Activated gamma-delta T cell treated with Interleukin-2 at 50 U/mL for 16 hours (primary cell): ENCODE results near the gene CCDC88A.
"Not testable (repeated sequence)": the region's sequence is repeated elsewhere in the genome, so short reads cannot be mapped to it uniquely, and the experiment has no call there.

ENCODE experiments used
- DNase-seq: peaks from one replicate; pipeline ENCODE4 v3.0.0-alpha.2; 2020

The CCDC88A gene

DNA sequence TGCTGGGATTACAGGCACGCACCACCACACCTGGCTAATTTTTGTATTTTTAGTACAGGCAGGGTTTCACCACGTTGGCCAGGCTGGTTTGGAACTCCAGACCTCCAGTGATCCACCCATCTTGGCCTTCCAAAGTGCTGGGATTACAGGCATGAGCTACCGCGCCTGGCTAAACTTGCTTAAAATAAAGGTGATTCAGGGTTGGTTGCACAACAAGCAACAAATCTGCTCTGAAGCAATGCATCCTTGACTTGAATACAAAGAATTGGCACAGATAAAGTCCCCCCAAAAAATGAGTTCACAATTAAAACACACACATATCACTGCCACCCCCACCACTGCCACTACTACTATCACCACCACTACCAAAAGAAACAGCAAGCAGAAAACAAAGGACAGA lies 34.9 kb downstream of the CCDC88A start:
- DNase-seq, result no peak

GRCh38 chr2:55371376-55371775 lies 48.3 kb downstream of the CCDC88A start:
- DNase-seq, result no peak

DNA sequence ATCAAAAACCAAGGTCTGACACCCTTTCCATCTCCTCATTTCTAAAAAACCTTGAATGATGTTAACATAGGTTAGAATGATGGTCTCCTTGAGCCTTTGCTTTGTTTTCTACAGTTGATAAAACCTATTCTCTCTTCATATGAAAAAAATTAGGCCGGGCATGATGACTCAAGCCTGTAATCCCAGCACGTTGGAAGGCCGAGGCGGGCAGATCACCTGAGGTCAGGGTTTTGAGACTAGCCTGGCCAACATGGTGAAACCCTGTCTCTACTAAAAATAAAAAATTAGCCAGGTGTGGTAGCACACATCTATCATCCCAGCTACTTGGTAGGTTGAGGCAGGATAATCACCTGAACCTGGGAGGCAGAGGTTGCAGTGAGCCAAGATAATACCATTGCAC lies 49.4 kb downstream of the CCDC88A start:
- no peak for DNase-seq

- no peak for DNase-seq
Observed at GRCh38 chr2:55365303-55365702, 54.4 kb downstream of the CCDC88A start.

DNA sequence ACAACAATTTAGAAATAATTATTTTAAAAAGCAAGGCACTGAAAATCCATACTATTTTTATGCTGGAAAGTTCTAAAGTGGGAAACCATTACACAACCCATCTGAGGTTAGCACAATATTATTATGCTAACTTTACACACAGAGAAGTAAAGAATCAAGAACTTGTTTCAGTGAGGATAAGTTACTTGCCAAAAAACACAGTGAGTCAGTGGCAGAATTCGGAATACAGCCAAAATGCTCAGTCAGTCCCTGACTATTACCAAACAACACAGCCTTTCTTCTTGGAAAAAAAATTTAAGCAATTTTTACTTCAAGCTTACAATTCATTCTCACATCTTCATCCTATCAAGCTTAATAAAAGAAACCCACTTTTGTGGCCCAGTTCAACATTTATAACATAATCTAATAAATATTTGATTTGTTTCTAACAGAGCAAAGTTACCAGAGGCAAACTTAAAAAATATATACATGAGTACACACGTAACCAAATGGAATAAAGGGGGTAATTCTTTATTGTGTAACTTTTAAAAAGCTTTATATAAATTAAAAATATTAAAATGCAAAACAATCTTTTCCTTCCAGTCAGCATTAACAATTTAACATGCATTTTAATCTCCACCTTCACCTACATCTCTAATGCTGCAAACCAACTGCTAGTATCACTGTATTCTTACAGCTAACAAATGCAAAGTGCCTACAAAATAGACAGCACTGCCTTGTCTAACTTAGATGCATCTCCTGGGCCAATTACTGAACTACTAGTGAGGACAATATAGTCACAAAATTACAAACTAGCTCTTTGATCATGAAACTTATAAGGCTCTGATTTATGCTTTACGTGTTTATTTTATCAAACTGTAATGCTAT lies 55.2 kb downstream of the CCDC88A start:
- no peak for DNase-seq

GRCh38 chr2:55363636-55364035 lies 56.0 kb downstream of the CCDC88A start:
- DNase-seq, result no peak

GRCh38 chr2:55361465-55362189 lies 58.0 kb downstream of the CCDC88A start:
- DNase-seq, result no peak

DNA sequence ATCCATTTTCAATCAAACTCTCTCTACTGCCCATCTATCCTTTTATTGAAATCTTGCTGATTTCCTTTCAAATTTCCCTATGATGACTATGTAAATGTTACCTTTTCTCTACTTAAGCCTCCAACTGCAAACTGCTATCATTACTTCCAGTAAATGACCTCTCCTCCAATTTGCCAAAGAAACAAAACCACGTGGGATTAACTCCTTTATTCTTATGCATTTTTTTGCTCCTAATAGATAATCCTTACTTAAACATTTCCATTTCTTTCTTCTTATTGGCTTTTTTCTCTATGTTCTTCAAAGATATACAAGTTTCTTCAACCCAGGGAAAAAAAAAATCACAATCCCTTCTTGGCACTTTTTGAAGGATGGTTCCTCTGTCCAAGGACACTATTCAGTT lies 61.2 kb downstream of the CCDC88A start:
- DNase-seq, result no peak

DNA sequence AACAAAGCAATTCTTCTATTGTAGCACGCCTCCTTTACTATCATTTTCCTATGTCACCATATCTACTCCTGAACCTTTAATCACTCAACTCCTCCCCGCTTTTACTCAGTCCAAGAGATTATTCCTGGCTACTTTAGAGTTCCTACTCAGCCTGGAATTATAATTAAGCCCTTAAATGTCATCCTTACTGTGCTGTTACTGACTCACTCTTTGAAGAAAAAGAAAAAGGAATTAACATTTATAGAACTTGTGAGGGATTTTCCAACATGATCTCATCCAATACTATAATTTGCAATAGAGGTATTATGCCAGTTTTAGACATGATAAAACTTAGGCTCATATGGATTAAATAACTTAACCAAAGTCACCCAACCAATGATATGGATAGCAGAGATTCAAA lies 61.7 kb downstream of the CCDC88A start:
- DNase-seq, result no peak

GRCh38 chr2:55357164-55357563 lies 62.5 kb downstream of the CCDC88A start:
- no peak for DNase-seq

- DNase-seq, result not testable (repeated sequence)
Observed at GRCh38 chr2:55356136-55356535, 63.5 kb downstream of the CCDC88A start.

DNA sequence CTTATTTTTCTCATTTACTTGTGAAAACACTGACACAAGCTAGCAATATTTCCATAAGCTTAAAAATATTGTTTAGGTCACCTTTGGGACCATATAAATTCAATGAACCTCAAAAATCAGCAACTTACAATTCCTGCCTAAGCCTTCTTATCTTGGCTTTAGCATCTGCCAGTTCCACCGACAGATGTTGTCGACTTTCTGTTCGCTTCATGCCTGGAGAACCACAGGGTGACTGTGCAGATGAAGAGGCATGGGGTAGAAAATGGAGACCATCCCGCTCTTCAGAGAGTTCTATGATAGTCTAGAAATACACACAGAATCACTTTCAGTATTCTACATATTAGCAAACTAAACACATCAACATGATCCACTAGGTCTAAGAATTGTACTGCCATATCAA lies 64.2 kb downstream of the CCDC88A start:
- DNase-seq, result no peak

GRCh38 chr2:55351672-55352071 lies 68.0 kb downstream of the CCDC88A start:
- no peak for DNase-seq

GRCh38 chr2:55345064-55345463 lies 74.6 kb downstream of the CCDC88A start:
- no peak for DNase-seq

DNA sequence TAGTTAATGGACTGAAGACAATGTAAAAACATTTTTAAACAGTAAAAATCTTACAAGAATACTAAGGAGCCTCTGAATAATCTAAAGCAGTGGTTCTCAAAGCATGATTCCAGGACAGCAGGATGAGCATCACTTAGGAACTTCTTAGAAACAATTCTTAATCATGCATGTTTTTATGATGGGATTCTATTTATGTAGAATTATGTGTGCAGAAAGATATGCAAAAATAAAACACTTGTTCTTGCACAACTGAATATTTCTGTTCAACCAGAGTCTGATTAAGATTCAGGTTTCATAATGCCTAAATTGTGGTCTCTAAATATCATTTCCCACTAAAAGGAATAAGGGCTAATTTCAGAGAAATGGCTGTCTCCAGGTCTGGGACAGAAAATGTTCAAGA lies 81.4 kb downstream of the CCDC88A start:
- no peak for DNase-seq

DNA sequence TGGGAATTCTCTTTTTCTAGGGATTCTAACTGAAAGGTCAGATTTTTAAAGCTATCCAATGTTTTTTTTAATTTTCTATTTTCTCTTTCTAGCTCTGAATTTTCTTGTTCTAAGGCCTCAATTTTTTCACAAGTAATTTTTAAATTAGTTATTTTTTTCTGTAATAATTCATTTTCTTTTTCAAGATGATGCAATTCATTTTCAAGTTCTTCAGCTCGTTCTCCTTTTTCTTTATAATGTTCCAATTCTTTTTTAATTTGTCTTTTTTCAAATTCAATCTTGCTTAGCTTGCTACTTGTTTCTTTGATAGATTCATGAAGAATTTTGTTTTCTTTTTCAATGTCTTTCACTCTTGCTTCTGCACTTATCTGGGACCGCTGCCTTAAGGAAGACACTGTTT lies 84.9 kb downstream of the CCDC88A start:
- DNase-seq, result no peak

DNA sequence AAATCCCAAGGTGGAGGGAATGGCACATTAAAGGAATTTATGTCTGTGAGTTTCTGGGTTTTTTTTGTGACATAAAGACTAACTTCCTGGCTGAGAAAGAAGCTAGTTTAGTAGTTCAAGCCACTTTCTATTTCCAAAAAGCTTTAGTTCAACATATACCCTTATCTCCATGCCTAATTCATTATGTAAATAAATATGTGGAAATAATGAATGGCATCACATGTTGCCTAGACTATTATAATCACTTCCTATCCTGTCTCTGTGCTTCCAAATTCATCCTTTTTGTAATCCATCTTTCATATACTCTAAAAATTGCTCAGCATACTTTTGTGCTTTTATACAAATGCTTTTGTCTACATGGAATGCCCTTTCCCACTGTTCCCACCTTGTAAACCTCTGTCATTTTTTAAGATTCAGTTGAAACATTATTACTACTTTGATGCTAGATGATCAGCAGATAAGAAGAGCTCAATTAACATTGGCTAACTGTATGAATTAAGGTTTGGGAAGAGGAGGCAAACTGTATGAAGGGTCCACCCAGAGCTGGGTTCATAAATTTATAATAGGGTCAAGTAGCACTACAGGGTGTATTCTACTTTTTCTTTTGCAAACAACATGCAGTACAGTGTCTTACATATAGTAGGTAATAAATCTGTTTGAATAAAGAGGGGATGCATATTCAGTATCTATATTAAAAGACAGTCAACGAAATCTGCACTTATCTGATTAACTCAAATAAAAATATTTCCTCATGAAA lies 88.9 kb downstream of the CCDC88A start:
- no peak for DNase-seq

GRCh38 chr2:55327470-55328230 lies 92.0 kb downstream of the CCDC88A start:
- no peak for DNase-seq

DNA sequence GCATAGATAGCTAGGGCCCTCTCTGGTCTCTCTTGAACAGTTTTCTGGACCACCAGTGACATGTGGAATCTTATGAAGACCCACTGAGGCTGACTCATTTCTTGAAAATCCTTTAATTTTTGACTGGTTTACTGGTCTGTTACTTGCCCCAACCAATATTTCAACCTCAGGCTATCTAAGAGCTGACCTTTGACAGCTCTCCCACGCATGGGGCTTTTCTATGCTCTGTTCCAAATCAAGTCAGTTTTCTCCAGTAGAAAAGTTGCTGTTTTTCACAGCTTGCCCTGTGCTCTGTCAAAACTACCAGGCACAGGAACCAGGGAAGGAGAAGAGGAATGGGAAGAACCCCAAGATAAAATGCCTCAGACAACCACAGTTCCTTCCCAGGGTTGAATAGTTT lies 104.7 kb downstream of the CCDC88A start:
- DNase-seq, result no peak

GRCh38 chr2:55311444-55311870 lies 108.2 kb downstream of the CCDC88A start:
- DNase-seq, result no peak

- no peak for DNase-seq
Observed at GRCh38 chr2:55309446-55309845, 110.2 kb downstream of the CCDC88A start.

DNA sequence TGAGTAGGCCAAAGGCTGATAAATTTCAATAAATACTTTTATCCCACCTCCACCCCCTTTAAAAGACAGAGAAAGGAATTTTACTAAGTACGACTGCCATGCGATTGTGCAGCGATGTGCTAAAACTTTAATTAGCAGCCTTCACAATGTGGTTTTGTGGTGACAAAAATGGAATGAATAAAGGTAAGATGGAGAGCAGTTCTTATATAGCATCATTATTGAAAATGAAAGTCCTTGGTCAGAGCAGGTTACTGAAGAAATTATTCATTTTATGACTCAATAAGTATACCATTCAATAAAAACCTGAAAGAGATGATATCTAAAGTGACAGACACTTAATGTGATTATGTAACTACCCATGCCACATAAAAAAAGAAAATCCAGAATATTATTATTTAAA lies 117.4 kb downstream of the CCDC88A start:
- no peak for DNase-seq

DNA sequence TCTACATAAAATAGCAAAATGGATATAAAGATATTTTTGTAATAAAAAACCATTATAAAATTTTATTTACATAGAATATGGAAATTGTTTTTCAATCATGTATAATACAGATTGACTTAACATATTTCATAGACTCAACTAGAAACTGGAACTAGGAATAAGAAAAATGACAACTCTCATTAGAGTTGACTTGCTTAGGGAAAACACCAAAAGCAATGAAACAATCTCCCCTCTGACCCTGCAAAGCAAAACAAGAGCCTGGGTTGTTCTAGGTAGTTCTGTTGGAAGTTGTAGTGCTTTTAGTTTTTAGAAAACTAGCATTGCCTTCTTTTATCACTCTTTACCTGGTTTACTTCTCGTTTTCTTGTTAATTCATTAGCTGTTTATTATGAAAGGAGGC lies 118.4 kb downstream of the CCDC88A start:
- no peak for DNase-seq
